Left lung (tissue), 10 donors: Measurements from ENCODE around the gene ARHGEF28. TPM values are rescaled to one million over a fixed set of nuclear protein-coding genes. Genes with fewer than 3 reads are reported as not detected.

Experiments used
- ATAC-seq: fragments of 200-7000 bp; cut with Tn5 transposase; one replicate; pipeline ENCODE4 v1.9.1; 2020; ENCODE audit warnings: moderate library complexity
- DNase-seq, 4 donors: peaks; one replicate each; pipeline ENCODE4 v3.0.0-alpha.2; 2013 to 2020
- H3K27ac ChIP-seq, 2 donors: fragments of 200-600 bp; sonication (generic) in 1 of 2; one replicate each; pipeline versions ENCODE4 v1.5.0 to v1.8.0; 2020 to 2021
- H3K27me3 ChIP-seq, 2 donors: fragments of 200-600 bp; sonication (generic) in 1 of 2; one replicate each; pipeline versions ENCODE4 v1.5.0 to v1.8.0; 2020 to 2021
- H3K36me3 ChIP-seq, 2 donors: fragments of 200-600 bp; sonication (generic) in 1 of 2; one replicate each; pipeline versions ENCODE4 v1.5.0 to v1.8.0; 2020 to 2021
- H3K4me1 ChIP-seq, 2 donors: fragments of 200-600 bp; one replicate each; pipeline ENCODE4 v1.8.0; 2021
- H3K4me3 ChIP-seq, 2 donors: fragments of 200-600 bp; sonication (generic) in 1 of 2; one replicate each; pipeline versions ENCODE4 v1.5.0 to v1.8.0; 2020 to 2021; ENCODE audit warnings: mild to moderate bottlenecking in 1 of 2
- H3K9me3 ChIP-seq, 2 donors: fragments of 200-600 bp; sonication (generic) in 1 of 2; one replicate each; pipeline versions ENCODE4 v1.5.0 to v1.8.0; 2020 to 2021
- CTCF ChIP-seq, 2 donors: fragments of 200-600 bp; sonication (generic) in 1 of 2; IDR thresholded peaks; one replicate each; pipeline versions ENCODE4 v1.5.0 to v1.8.0; 2021; ENCODE audit warnings: antibody characterized with exemption in 2 of 2
- intact Hi-C, 2 donors: fragments of 100-400 bp; cut with DNase I; formaldehyde crosslinking; loops; one replicate each; pipeline versions ENCODE4 v1.11.2 to v1.14.2; 2022
- polyA plus RNA-seq, 6 donors: library from polyadenylated mRNA; unstranded; fragments of 120-200 nt; gene quantifications; one replicate each; pipeline ENCODE4 v1.2.1, GENCODE V29; 2013; ENCODE audit not compliant: insufficient read length in 6 of 6
- total RNA-seq, 2 donors: library from RNA; stranded (reverse); fragmentation: NEBNext Ultra II Directional; extraction: Animal tissue kit (Norgen Biotek cat#: 25700); gene quantifications; one replicate each; pipeline ENCODE4 v1.2.1, GENCODE V29; 2021
- donor health status: DM: no; HTN: yes; CAD: no.
- donor health status: DM: no; HTN: no; CAD: no.

The ARHGEF28 gene
- total and polyA plus RNA-seq, 8 donors = 8.4 to 16.4 (median 10.3) TPM

- no peak for ATAC-seq
- H3K9me3 ChIP-seq = no peaks in the 10 kb centered on the region
- H3K27me3 ChIP-seq = no peaks in the 10 kb centered on the region
- TF ChIP-seq CTCF (IDR thresholded peaks at IDR 0.05) = no peak
- DNase-seq = no peak
- H3K4me1 ChIP-seq = peaks cover 0 to 5% of the 10 kb centered on the region in 2 donors
- no peak overlapping the region for H3K27ac ChIP-seq
- H3K4me3 ChIP-seq = no peak overlapping the region
- intact Hi-C loops = no loop called here
- H3K36me3 ChIP-seq = no peaks in the 10 kb centered on the region
Measured at GRCh38 chr5:73777192-73777591, 151.2 kb downstream of the ARHGEF28 start.

GRCh38 chr5:73780302-73781080, 154.5 kb downstream of the ARHGEF28 start:
- DNase-seq (peak in 1 of 4 donors; percentile 26), ATAC-seq (peak; percentile 73)
- Histone ChIP-seq H3K36me3 (no peaks in the 10 kb centered on the region), H3K27me3 (no peaks in the 10 kb centered on the region), H3K9me3 (no peaks in the 10 kb centered on the region), H3K27ac (no peak overlapping the region), H3K4me3 (no peak overlapping the region), H3K4me1 (peaks cover 0 to 5% of the 10 kb centered on the region in 2 donors)
- TF ChIP-seq CTCF (IDR thresholded peaks at IDR 0.05) = no peak
- intact Hi-C loops = no loop called here

GRCh38 chr5:73781107-73781768, 155.2 kb downstream of the ARHGEF28 start:
- intact Hi-C loops = no loop called here
- Histone ChIP-seq H3K27me3 (no peaks in the 10 kb centered on the region), H3K4me1 (peaks cover 0 to 5% of the 10 kb centered on the region in 2 donors), H3K9me3 (no peaks in the 10 kb centered on the region), H3K36me3 (no peaks in the 10 kb centered on the region), H3K4me3 (no peak overlapping the region), H3K27ac (no peak overlapping the region)
- no peak for ATAC-seq
- DNase-seq = no peak
- no peak for TF ChIP-seq CTCF (IDR thresholded peaks at IDR 0.05)

GRCh38 chr5:73783828-73784227, 157.8 kb downstream of the ARHGEF28 start:
- no peak overlapping the region for H3K4me3 ChIP-seq
- H3K36me3 ChIP-seq = no peaks in the 10 kb centered on the region
- H3K9me3 ChIP-seq = no peaks in the 10 kb centered on the region
- intact Hi-C loops = no loop called here
- ATAC-seq = peak; percentile 77
- peak in 1 of 2 donors; percentile 19 for TF ChIP-seq CTCF (IDR thresholded peaks at IDR 0.05)
- no peak for DNase-seq
- no peaks in the 10 kb centered on the region for H3K27me3 ChIP-seq
- peaks cover 0 to 5% of the 10 kb centered on the region in 2 donors for H3K4me1 ChIP-seq
- H3K27ac ChIP-seq = no peak overlapping the region

GRCh38 chr5:73786043-73786831, 160.2 kb downstream of the ARHGEF28 start:
- Histone ChIP-seq H3K4me3 (no peak overlapping the region), H3K9me3 (no peaks in the 10 kb centered on the region), H3K27ac (no peak overlapping the region), H3K4me1 (peaks cover 0 to 1% of the 10 kb centered on the region in 2 donors), H3K27me3 (no peaks in the 10 kb centered on the region), H3K36me3 (no peaks in the 10 kb centered on the region)
- ATAC-seq = no peak
- no peak for TF ChIP-seq CTCF (IDR thresholded peaks at IDR 0.05)
- DNase-seq = no peak
- intact Hi-C loops = no loop called here
